Body of pancreas (tissue), 4 donors: Measurements from ENCODE around the gene DYNC2LI1.

Source experiments
- POLR2A ChIP-seq, 3 donors: fragments of 450-650 bp; IDR thresholded peaks; one replicate each; pipeline ENCODE4 v1.6.1; 2016; ENCODE audit warnings: antibody characterized with exemption in 3 of 3, mild to moderate bottlenecking in 2 of 3
- TF ChIP-seq, protein P1 (sequence below), 7 experiments: fragments of 450-650 bp in 4 of 7; fragments of 200-600 bp in 3 of 7; sonication (generic) in 3 of 7; IDR thresholded peaks; one replicate each; pipeline ENCODE4 v1.5.1; 2016 to 2019; ENCODE audit warnings: antibody characterized with exemption in 7 of 7

DNA sequence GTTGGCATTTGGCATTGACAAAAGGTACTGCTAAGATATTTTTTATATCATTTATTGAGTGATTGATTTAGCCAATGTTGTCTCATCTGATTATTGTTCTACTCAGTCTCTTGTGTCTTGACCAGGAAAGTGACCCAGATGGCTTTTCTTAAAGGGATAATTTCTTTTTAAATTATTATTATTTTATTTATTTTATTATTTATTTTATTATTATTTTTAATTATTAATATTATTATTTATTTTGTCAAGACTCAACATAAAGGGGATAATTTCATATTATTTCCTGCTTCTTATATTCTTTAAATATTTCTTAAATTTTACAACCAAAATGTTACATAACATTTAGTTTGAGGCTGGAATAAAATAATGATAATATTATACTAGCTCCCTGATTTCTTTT lies 27.1 kb downstream of the DYNC2LI1 start:
- TF ChIP-seq, protein P1, sequence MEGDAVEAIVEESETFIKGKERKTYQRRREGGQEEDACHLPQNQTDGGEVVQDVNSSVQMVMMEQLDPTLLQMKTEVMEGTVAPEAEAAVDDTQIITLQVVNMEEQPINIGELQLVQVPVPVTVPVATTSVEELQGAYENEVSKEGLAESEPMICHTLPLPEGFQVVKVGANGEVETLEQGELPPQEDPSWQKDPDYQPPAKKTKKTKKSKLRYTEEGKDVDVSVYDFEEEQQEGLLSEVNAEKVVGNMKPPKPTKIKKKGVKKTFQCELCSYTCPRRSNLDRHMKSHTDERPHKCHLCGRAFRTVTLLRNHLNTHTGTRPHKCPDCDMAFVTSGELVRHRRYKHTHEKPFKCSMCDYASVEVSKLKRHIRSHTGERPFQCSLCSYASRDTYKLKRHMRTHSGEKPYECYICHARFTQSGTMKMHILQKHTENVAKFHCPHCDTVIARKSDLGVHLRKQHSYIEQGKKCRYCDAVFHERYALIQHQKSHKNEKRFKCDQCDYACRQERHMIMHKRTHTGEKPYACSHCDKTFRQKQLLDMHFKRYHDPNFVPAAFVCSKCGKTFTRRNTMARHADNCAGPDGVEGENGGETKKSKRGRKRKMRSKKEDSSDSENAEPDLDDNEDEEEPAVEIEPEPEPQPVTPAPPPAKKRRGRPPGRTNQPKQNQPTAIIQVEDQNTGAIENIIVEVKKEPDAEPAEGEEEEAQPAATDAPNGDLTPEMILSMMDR (IDR thresholded peaks at IDR 0.05): no peak
- no peak for TF ChIP-seq POLR2A (IDR thresholded peaks at IDR 0.05)
